ENCODE results near the gene SYNGR2. TPM values are rescaled to one million over a fixed set of nuclear protein-coding genes. Genes with fewer than 3 reads are reported as not detected.
A peak's percentile ranks its signal among the peaks of the same experiment; 100 is the strongest.

The SYNGR2 gene
- total and polyA plus RNA-seq, 9 of the 15 experiments (the other 6 are each of a cell fraction or from before 2014, with no cell fraction given): 1.4 to 173 (median 87.8) TPM

- no peak overlapping the region for H3K4me3 ChIP-seq
- no peak for ATAC-seq
- H3K36me3 ChIP-seq (ENCODE audit: control insufficient read depth, insufficient read depth, low read length): no peaks in the 10 kb centered on the region
- peak in 2 of 4 experiments; percentile 44 to 78 for DNase-seq (ENCODE audit: extremely low read depth in 1 of 4, low spot score in 3 of 4)
- ChIA-PET POLR2A (interaction anchor here (0.7 to 1.5 kb wide), 5 partner anchors 9 to 651 kb away, joined by 3 to 8 read pairs (median 3); partner anchors contain the start of genes AFMID and TK1), CTCF (ENCODE audit: low intra/inter-chr PET ratio) (no interaction called here)
- in situ Hi-C loops (cut with MboI) (no loop called here), intact Hi-C loops (cut with micrococcal nuclease) (loop anchor here (2.0 to 5.0 kb wide), 3 partner anchors 51 to 117 kb away; partner anchors contain the start of genes AFMID and TK1)
- 34% methylated on average over 9 of the region's 9 CpGs for WGBS (ENCODE audit: insufficient coverage, low coverage, missing lambda C conversion rate)
- H3K4me1 ChIP-seq (replicated peaks in 1 of 2; ENCODE audit: control insufficient read depth in 2 of 2, insufficient read depth in 2 of 2, low read length in 2 of 2): peaks cover 59 to 100% of the 10 kb centered on the region in 2 experiments
- no TSS peak for BruUV-seq (replicated peaks)
- no peak overlapping the region; a peak in 1 of 4 replicates for H3K9ac ChIP-seq (ENCODE audit: insufficient read depth in 1 of 2, low read depth in 2 of 2, low read length in 2 of 2)
- peak; percentile 87 for FAIRE-seq
- no peaks in the 10 kb centered on the region for H3K27me3 ChIP-seq (ENCODE audit: control insufficient read depth in 2 of 2, insufficient read depth in 2 of 2, low read length in 2 of 2)
- H3K9me3 ChIP-seq (replicated peaks; ENCODE audit: control insufficient read depth, insufficient read depth, low read depth, low read length): no peaks in the 10 kb centered on the region
- peak overlapping the region; percentile 76; the same call in 2 of the 3 replicates for H3K27ac ChIP-seq (ENCODE audit: extremely low read depth, low read depth, low read length)
- peaks cover 10% of the 10 kb centered on the region; the same call in 2 of the 3 replicates for H3K79me2 ChIP-seq (ENCODE audit: control insufficient read depth, insufficient read depth, low read length)
- H3K9me1 ChIP-seq (ENCODE audit: control insufficient read depth, insufficient read depth, low read length): no peaks in the 10 kb centered on the region
- no peaks in the 10 kb centered on the region for H4K20me1 ChIP-seq (replicated peaks; ENCODE audit: control insufficient read depth, insufficient read depth, low read length)
- no peak overlapping the region for H3K4me2 ChIP-seq (ENCODE audit: insufficient read depth, low read length)
- no peak overlapping the region; the same call in 1 of the 2 replicates for H2AFZ ChIP-seq (ENCODE audit: low read depth, low read length)
- TF ChIP-seq HEY1 (CRISPR knock-in tag; IDR thresholded peaks at IDR 0.05; ENCODE audit: borderline replicate concordance) (no peak), L3MBTL2 (IDR thresholded peaks at IDR 0.05) (peak; percentile 12; the same call in 1 of the 2 replicates), TRIM24 (IDR thresholded peaks at IDR 0.05) (peak; percentile 26 to 58; a peak in 3 of 4 replicates), POU5F1 (IDR thresholded peaks at IDR 0.05; ENCODE audit: borderline replicate concordance, low read depth, low read length, partially characterized antibody) (no peak), ATF6 (CRISPR knock-in tag; IDR thresholded peaks at IDR 0.05) (0 out of 2 replicates have a peak, but pooled peaks have one; percentile 59), ZNF318 (IDR thresholded peaks at IDR 0.05; ENCODE audit: borderline replicate concordance in 1 of 2, low read depth in 1 of 2) (peak in 1 of 2 experiments; percentile 49; a peak in 1 of 4 replicates), SMARCA4 (IDR thresholded peaks at IDR 0.05) (peak; percentile 89), CTBP1 (IDR thresholded peaks at IDR 0.05; ENCODE audit: borderline replicate concordance) (peak; percentile 66; the same call in 1 of the 2 replicates)
These were observed 32.4 kb upstream of the SYNGR2 start for GRCh38 chr17:78135858-78136500.

All from K562 (cell line).